ENCODE results near the gene C11orf24.

DNA sequence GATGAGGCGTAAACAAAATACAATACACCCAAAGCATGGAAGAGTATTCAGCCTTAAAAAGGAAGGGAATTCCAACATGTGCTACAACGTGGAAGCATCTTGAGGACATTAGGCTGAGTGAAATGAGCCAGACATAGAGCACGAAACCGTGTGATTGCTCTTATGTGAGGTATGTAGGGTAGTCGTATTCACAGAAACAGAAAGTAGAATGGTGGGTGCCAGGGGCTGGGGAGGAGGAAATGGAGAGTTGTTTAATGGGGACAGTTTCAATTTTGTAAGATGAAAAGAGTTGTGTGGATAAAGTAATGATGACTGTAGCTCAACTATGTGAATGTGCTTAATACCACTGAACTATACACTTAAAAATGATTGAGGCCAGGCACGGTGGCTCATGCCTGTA is 48.5 kb downstream of the C11orf24 start:
- TF ChIP-seq, protein P1, sequence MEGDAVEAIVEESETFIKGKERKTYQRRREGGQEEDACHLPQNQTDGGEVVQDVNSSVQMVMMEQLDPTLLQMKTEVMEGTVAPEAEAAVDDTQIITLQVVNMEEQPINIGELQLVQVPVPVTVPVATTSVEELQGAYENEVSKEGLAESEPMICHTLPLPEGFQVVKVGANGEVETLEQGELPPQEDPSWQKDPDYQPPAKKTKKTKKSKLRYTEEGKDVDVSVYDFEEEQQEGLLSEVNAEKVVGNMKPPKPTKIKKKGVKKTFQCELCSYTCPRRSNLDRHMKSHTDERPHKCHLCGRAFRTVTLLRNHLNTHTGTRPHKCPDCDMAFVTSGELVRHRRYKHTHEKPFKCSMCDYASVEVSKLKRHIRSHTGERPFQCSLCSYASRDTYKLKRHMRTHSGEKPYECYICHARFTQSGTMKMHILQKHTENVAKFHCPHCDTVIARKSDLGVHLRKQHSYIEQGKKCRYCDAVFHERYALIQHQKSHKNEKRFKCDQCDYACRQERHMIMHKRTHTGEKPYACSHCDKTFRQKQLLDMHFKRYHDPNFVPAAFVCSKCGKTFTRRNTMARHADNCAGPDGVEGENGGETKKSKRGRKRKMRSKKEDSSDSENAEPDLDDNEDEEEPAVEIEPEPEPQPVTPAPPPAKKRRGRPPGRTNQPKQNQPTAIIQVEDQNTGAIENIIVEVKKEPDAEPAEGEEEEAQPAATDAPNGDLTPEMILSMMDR (IDR thresholded peaks at IDR 0.05) = no peak
- TF ChIP-seq, protein P2, sequence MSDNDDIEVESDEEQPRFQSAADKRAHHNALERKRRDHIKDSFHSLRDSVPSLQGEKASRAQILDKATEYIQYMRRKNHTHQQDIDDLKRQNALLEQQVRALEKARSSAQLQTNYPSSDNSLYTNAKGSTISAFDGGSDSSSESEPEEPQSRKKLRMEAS (IDR thresholded peaks at IDR 0.05) = no peak
- TF ChIP-seq, protein P3, sequence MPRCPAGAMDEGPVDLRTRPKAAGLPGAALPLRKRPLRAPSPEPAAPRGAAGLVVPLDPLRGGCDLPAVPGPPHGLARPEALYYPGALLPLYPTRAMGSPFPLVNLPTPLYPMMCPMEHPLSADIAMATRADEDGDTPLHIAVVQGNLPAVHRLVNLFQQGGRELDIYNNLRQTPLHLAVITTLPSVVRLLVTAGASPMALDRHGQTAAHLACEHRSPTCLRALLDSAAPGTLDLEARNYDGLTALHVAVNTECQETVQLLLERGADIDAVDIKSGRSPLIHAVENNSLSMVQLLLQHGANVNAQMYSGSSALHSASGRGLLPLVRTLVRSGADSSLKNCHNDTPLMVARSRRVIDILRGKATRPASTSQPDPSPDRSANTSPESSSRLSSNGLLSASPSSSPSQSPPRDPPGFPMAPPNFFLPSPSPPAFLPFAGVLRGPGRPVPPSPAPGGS (IDR thresholded peaks at IDR 0.05) = no peak
- TF ChIP-seq CHD2 (IDR thresholded peaks at IDR 0.05; ENCODE audit: low read length, partially characterized antibody) (no peak), MAFK (IDR thresholded peaks at IDR 0.05; ENCODE audit: partially characterized antibody) (no peak), JUNB (IDR thresholded peaks at IDR 0.05) (no peak)
